Measurements from ENCODE around the gene SUZ12. TPM values are rescaled to one million over a fixed set of nuclear protein-coding genes. Genes with fewer than 3 reads are reported as not detected.
"Not testable (repeated sequence)": the region's sequence is repeated elsewhere in the genome, so short reads cannot be mapped to it uniquely, and the experiment has no call there.

SUZ12 gene
- total RNA-seq, 3 donors from 2014 or later (not counting 1 experiment from before 2014, with no cell fraction given) = 31.5 to 37.0 (median 32.3) TPM

DNA sequence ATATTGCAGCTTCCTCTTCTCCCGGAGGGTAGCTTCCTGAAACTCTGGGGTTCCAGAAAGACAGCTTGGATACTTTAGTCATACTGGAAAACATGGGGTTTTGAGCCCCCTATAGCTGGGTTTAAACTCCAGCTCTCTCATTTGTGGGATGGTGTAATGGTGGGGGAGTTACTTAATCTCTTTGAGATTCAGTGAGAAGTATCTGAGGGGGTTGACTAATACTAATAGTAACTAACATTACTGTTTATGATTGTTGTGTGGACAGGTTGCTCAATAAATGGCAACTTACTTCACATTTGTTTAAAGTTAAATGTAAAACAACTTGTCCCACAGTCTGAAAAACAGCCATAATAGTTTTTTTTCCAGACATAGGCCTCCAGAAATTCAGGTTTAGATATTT is 5.1 kb upstream of the SUZ12 start:
- ATAC-seq = no peak
- no peak overlapping the region for H3K27ac ChIP-seq (ENCODE audit: low read length)
- intact Hi-C loops (cut with micrococcal nuclease) = no loop called here
- no peak overlapping the region for H3K4me3 Mint-ChIP-seq
- no peak overlapping the region for H3K4me3 ChIP-seq (ENCODE audit: low read length)
- H3K9me3 Mint-ChIP-seq = no peaks in the 10 kb centered on the region
- no peaks in the 10 kb centered on the region for H3K9me3 ChIP-seq (ENCODE audit: control insufficient read depth, insufficient read depth, low read length)
- DNase-seq = no peak
- H3K36me3 Mint-ChIP-seq = no peaks in the 10 kb centered on the region
- no peak overlapping the region for H3K27ac Mint-ChIP-seq
- peaks cover 0 to 3% of the 10 kb centered on the region in 2 donors for H3K27me3 Mint-ChIP-seq (ENCODE audit: low read depth in 2 of 2)
- no peaks in the 10 kb centered on the region for H3K27me3 ChIP-seq (ENCODE audit: control insufficient read depth, insufficient read depth, low read length)
- WGBS (ENCODE audit: insufficient coverage) = 70% methylated on average over 1 of the region's 1 CpG
- no peaks in the 10 kb centered on the region for H3K36me3 ChIP-seq (ENCODE audit: control insufficient read depth, insufficient read depth, low read length)
- TF ChIP-seq, protein P1, sequence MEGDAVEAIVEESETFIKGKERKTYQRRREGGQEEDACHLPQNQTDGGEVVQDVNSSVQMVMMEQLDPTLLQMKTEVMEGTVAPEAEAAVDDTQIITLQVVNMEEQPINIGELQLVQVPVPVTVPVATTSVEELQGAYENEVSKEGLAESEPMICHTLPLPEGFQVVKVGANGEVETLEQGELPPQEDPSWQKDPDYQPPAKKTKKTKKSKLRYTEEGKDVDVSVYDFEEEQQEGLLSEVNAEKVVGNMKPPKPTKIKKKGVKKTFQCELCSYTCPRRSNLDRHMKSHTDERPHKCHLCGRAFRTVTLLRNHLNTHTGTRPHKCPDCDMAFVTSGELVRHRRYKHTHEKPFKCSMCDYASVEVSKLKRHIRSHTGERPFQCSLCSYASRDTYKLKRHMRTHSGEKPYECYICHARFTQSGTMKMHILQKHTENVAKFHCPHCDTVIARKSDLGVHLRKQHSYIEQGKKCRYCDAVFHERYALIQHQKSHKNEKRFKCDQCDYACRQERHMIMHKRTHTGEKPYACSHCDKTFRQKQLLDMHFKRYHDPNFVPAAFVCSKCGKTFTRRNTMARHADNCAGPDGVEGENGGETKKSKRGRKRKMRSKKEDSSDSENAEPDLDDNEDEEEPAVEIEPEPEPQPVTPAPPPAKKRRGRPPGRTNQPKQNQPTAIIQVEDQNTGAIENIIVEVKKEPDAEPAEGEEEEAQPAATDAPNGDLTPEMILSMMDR (IDR thresholded peaks at IDR 0.05) = no peak
- H3K4me1 ChIP-seq (ENCODE audit: control insufficient read depth, insufficient read depth, low read length) = peaks cover 5% of the 10 kb centered on the region
- no peaks in the 10 kb centered on the region for H3K4me1 Mint-ChIP-seq

DNA sequence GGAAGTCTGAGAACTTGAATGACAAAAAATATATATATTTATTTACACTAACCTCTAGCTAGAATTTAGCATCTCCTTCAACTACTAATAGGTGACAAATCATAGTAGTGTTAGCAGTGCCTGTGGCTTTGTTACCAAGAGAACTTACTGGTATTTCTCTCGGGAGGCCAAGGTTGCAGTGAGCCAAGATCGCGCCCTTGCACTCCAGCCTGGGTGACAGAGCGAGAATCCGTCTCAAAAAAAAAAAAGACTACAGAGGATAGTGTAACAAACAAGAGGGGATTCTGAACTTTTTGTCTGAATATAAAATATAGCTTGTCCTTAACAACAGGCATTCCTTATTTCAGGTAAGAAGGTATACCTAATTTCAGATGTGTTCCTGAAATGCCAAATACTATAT is 1.3 kb upstream of the SUZ12 start:
- WGBS (ENCODE audit: insufficient coverage) = 95% methylated on average over 5 of the region's 5 CpGs
- Histone ChIP-seq H3K27ac (ENCODE audit: low read length) (no peak overlapping the region), H3K4me1 (ENCODE audit: control insufficient read depth, insufficient read depth, low read length) (peaks cover 9% of the 10 kb centered on the region), H3K9me3 (ENCODE audit: control insufficient read depth, insufficient read depth, low read length) (no peaks in the 10 kb centered on the region), H3K36me3 (ENCODE audit: control insufficient read depth, insufficient read depth, low read length) (no peaks in the 10 kb centered on the region), H3K27me3 (ENCODE audit: control insufficient read depth, insufficient read depth, low read length) (no peaks in the 10 kb centered on the region), H3K4me3 (ENCODE audit: low read length) (no peak overlapping the region)
- Mint-ChIP-seq H3K36me3 (no peaks in the 10 kb centered on the region), H3K9me3 (no peaks in the 10 kb centered on the region), H3K4me1 (peaks cover 10 to 11% of the 10 kb centered on the region in 2 donors), H3K4me3 (peak overlapping the region; percentile 82), H3K27me3 (ENCODE audit: low read depth in 2 of 2) (peaks cover 0 to 3% of the 10 kb centered on the region in 2 donors), H3K27ac (no peak overlapping the region)
- no peak for DNase-seq
- TF ChIP-seq, protein P1 (IDR thresholded peaks at IDR 0.05) = no peak
- ATAC-seq = no peak
- intact Hi-C loops (cut with micrococcal nuclease) = no loop called here

DNA sequence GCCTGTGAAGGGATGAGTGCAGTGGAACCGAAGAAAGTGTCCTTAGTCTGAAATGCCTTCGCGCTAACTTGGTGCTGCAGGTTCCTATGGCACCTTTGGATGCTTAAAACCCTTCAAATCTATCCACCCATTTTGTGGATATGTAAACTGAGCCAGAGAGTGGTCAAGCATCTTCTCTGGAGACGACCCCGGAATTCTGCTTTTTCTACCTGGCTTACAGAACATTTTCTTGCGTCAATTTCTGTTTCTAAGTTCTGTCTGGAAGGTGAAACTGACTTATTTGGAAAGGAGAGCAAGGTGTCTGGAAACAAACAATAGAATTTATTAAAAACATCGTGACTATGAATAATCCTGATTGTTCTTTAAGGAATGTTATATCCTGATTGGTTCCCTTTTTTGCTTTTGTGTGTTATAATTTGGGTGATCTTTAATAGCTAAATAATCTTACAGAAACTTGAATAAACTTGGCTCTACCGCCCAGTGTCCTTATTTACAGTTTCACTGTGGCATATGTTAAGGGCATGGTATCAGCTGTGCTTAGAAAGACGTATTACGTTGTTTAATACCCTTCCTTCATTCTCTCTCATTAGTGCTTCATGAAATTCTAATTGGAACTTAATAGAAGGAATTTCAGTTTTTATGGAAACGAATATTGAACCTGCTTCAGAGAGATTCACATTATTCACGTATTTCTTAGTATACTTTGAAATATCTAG is 1.3 kb downstream of the SUZ12 start:
- peak overlapping the region; percentile 30 for H3K4me3 ChIP-seq (ENCODE audit: low read length)
- H3K27ac ChIP-seq (ENCODE audit: low read length); intact Hi-C loops (cut with micrococcal nuclease): not testable (repeated sequence)

DNA sequence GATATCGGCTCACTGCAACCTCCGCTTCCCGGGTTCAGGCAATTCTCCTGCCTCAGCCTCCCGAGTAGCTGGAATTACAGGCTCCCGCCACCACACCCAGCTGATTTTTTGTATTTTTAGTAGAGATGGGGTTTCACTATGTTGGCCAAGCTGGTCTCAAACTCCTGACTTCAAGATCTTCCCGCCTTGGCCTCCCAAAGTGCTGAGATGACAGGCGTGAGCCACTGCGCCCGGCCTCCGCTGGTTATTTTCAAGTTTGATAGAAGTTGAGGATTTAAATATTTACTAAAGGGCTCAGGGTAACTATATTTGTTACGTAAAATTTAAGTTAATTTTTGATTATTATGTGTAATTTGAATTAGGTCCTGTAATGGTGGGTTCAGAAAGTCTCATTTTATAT is 5.1 kb downstream of the SUZ12 start:
- not testable (repeated sequence) for H3K27me3 Mint-ChIP-seq (ENCODE audit: low read depth in 2 of 2)

More for the DNA sequence above, 1.3 kb downstream of the SUZ12 start:
- not testable (repeated sequence) for H3K9me3 Mint-ChIP-seq; H3K27me3 ChIP-seq (ENCODE audit: control insufficient read depth, insufficient read depth, low read length); H3K36me3 Mint-ChIP-seq; H3K36me3 ChIP-seq (ENCODE audit: control insufficient read depth, insufficient read depth, low read length); H3K27me3 Mint-ChIP-seq (ENCODE audit: low read depth in 2 of 2); ATAC-seq; H3K9me3 ChIP-seq (ENCODE audit: control insufficient read depth, insufficient read depth, low read length); H3K4me1 ChIP-seq (ENCODE audit: control insufficient read depth, insufficient read depth, low read length)
- Mint-ChIP-seq H3K27ac (peak overlapping the region; percentile 69 to 77), H3K4me3 (peak overlapping the region; percentile 86), H3K4me1 (peaks cover 10 to 11% of the 10 kb centered on the region in 2 donors)
- peak in 1 of 2 donors; percentile 12 for DNase-seq
- WGBS (ENCODE audit: insufficient coverage) = 8% methylated on average over 2 of the region's 12 CpGs

DNA sequence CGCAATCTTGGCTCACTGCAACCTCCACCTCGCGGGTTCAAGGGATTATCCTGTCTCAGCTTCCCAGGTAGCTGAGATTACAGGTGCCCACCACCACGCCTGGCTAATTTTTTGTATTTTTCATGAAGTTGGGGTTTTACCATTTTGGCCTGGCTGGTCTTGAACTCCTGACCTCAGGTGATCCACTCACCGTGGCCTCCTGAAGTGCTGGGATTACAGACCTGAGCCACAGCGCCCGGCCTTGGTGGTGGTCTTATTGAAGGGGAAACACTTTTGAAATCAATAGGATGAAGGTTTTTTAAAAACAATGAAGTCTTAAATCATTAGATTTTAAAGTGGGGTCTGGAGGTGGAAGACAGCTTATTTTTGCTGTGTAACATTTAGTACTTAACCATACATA is 5.6 kb downstream of the SUZ12 start:
- H3K27me3 Mint-ChIP-seq (ENCODE audit: low read depth in 2 of 2); H3K4me1 ChIP-seq (ENCODE audit: control insufficient read depth, insufficient read depth, low read length); DNase-seq; H3K36me3 ChIP-seq (ENCODE audit: control insufficient read depth, insufficient read depth, low read length); H3K4me3 ChIP-seq (ENCODE audit: low read length); H3K9me3 Mint-ChIP-seq; intact Hi-C loops (cut with micrococcal nuclease); H3K36me3 Mint-ChIP-seq; H3K27ac ChIP-seq (ENCODE audit: low read length); H3K9me3 ChIP-seq (ENCODE audit: control insufficient read depth, insufficient read depth, low read length); H3K27ac Mint-ChIP-seq; ATAC-seq; H3K27me3 ChIP-seq (ENCODE audit: control insufficient read depth, insufficient read depth, low read length); H3K4me3 Mint-ChIP-seq: not testable (repeated sequence)
- 97% methylated on average over 7 of the region's 7 CpGs for WGBS (ENCODE audit: insufficient coverage)
- H3K4me1 Mint-ChIP-seq = peaks cover 10 to 11% of the 10 kb centered on the region in 2 donors

More for the DNA sequence above, 5.1 kb downstream of the SUZ12 start:
- H3K9me3 Mint-ChIP-seq; H3K27ac Mint-ChIP-seq; H3K9me3 ChIP-seq (ENCODE audit: control insufficient read depth, insufficient read depth, low read length); H3K4me1 ChIP-seq (ENCODE audit: control insufficient read depth, insufficient read depth, low read length); H3K36me3 Mint-ChIP-seq; ATAC-seq; H3K4me3 Mint-ChIP-seq; H3K27me3 ChIP-seq (ENCODE audit: control insufficient read depth, insufficient read depth, low read length); H3K4me3 ChIP-seq (ENCODE audit: low read length); intact Hi-C loops (cut with micrococcal nuclease); DNase-seq; H3K27ac ChIP-seq (ENCODE audit: low read length); H3K36me3 ChIP-seq (ENCODE audit: control insufficient read depth, insufficient read depth, low read length): not testable (repeated sequence)
- peaks cover 10 to 11% of the 10 kb centered on the region in 2 donors for H3K4me1 Mint-ChIP-seq
- WGBS (ENCODE audit: insufficient coverage) = 95% methylated on average over 8 of the region's 11 CpGs

DNA sequence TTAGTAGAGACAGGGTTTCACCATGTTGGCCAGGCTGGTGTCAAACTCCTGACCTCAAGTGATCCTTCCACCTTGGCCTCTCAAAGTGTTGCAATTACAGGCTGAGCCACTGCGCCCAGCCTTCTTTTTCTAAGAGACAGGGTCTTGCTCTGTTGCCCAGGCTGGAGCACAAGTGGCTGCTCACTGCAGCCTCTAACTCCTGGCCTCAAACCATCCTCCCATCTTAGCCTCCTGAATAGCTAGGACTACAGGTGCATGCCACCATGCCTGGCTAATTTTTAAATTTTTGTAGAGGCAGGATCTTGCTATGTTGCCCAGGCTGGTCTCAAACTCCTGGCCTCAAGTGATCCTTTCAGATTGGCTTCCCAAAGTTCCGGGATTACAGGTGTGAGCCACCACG is 15.1 kb downstream of the SUZ12 start:
- intact Hi-C loops (cut with micrococcal nuclease); H3K27ac ChIP-seq (ENCODE audit: low read length); H3K4me3 Mint-ChIP-seq; ATAC-seq; H3K27me3 Mint-ChIP-seq (ENCODE audit: low read depth in 2 of 2); DNase-seq; H3K9me3 ChIP-seq (ENCODE audit: control insufficient read depth, insufficient read depth, low read length); H3K9me3 Mint-ChIP-seq; H3K36me3 Mint-ChIP-seq; H3K27me3 ChIP-seq (ENCODE audit: control insufficient read depth, insufficient read depth, low read length); H3K4me3 ChIP-seq (ENCODE audit: low read length); H3K27ac Mint-ChIP-seq; H3K4me1 ChIP-seq (ENCODE audit: control insufficient read depth, insufficient read depth, low read length); H3K36me3 ChIP-seq (ENCODE audit: control insufficient read depth, insufficient read depth, low read length); H3K4me1 Mint-ChIP-seq: not testable (repeated sequence)
- whole genome bisulfite sequencing (ENCODE audit: insufficient coverage) = 100% methylated on average over 2 of the region's 3 CpGs
